Measurements from ENCODE around the gene PLEKHA4.

PLEKHA4 gene

GRCh38 chr19:48826606-48827020, 41.8 kb downstream of the PLEKHA4 start:
- DNase-seq (ENCODE audit: low spot score): no peak

- DNase-seq (ENCODE audit: low spot score): no peak
These were observed 45.9 kb downstream of the PLEKHA4 start for GRCh38 chr19:48822514-48822913.

- no peak for DNase-seq (ENCODE audit: low spot score)
These were observed 46.8 kb downstream of the PLEKHA4 start for GRCh38 chr19:48821633-48822032.

GRCh38 chr19:48819366-48819816, 49.0 kb downstream of the PLEKHA4 start:
- DNase-seq (ENCODE audit: low spot score): peak; percentile 80

GRCh38 chr19:48818234-48818820, 50.1 kb downstream of the PLEKHA4 start:
- no peak for DNase-seq (ENCODE audit: low spot score)

- no peak for DNase-seq (ENCODE audit: low spot score)
These were observed 50.8 kb downstream of the PLEKHA4 start for GRCh38 chr19:48817585-48818124.

GRCh38 chr19:48815870-48816501, 52.4 kb downstream of the PLEKHA4 start:
- no peak for DNase-seq (ENCODE audit: low spot score)

GRCh38 chr19:48814895-48815294, 53.5 kb downstream of the PLEKHA4 start:
- no peak for DNase-seq (ENCODE audit: low spot score)

GRCh38 chr19:48813123-48813913, 55.1 kb downstream of the PLEKHA4 start:
- no peak for DNase-seq (ENCODE audit: low spot score)

- no peak for DNase-seq (ENCODE audit: low spot score)
These were observed 56.1 kb downstream of the PLEKHA4 start for GRCh38 chr19:48812094-48812929.

- no peak for DNase-seq (ENCODE audit: low spot score)
These were observed 58.3 kb downstream of the PLEKHA4 start for GRCh38 chr19:48810151-48810550.

- no peak for DNase-seq (ENCODE audit: low spot score)
These were observed 60.7 kb downstream of the PLEKHA4 start for GRCh38 chr19:48807590-48808308.

GRCh38 chr19:48806818-48807589, 61.4 kb downstream of the PLEKHA4 start:
- DNase-seq (ENCODE audit: low spot score): no peak

GRCh38 chr19:48806518-48806817, 61.9 kb downstream of the PLEKHA4 start:
- no peak for DNase-seq (ENCODE audit: low spot score)

GRCh38 chr19:48805452-48805851, 63.0 kb downstream of the PLEKHA4 start:
- no peak for DNase-seq (ENCODE audit: low spot score)

- DNase-seq (ENCODE audit: low spot score): no peak
These were observed 63.9 kb downstream of the PLEKHA4 start for GRCh38 chr19:48804496-48804895.

- DNase-seq (ENCODE audit: low spot score): no peak
These were observed 65.8 kb downstream of the PLEKHA4 start for GRCh38 chr19:48802623-48803022.

- no peak for DNase-seq (ENCODE audit: low spot score)
These were observed 68.8 kb downstream of the PLEKHA4 start for GRCh38 chr19:48799358-48800300.

- no peak for DNase-seq (ENCODE audit: low spot score)
These were observed 69.5 kb downstream of the PLEKHA4 start for GRCh38 chr19:48798937-48799336.

GRCh38 chr19:48797103-48797502, 71.3 kb downstream of the PLEKHA4 start:
- no peak for DNase-seq (ENCODE audit: low spot score)
